Measurements from ENCODE around the gene LASP1NB.

The LASP1NB gene

GRCh38 chr17:38967290-38967738 is 41.9 kb downstream of the LASP1NB start, which contains the start of gene FBXO47:
FBXO47 (minus strand) TSS chr17:38967403; CDS start chr17:38963025, 4,378 bp downstream.
- DNase-seq (ENCODE audit: low spot score): peak; percentile 91

GRCh38 chr17:38969281-38969680 is 43.9 kb downstream of the LASP1NB start:
- no peak for DNase-seq (ENCODE audit: low spot score)

DNA sequence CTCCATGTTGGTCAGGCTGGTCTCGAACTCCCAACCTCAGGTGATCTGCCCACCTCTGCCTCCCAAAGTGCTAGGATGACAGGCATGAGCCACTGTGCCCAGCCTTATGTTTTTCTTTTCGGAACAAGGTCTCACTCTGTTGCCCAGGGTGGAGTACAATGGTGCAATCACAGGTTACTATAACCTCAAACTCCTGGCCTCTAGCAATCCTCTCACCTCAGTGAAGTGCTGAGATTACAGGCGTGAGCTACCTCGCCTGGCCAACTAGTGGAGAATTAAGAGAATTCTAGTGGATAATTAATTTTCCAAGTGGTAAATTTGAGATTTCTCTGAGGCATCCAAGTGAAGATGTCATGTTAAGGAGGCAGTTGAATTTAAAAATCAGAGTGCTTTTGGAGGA is 44.7 kb downstream of the LASP1NB start:
- DNase-seq (ENCODE audit: low spot score): peak; percentile 66

DNA sequence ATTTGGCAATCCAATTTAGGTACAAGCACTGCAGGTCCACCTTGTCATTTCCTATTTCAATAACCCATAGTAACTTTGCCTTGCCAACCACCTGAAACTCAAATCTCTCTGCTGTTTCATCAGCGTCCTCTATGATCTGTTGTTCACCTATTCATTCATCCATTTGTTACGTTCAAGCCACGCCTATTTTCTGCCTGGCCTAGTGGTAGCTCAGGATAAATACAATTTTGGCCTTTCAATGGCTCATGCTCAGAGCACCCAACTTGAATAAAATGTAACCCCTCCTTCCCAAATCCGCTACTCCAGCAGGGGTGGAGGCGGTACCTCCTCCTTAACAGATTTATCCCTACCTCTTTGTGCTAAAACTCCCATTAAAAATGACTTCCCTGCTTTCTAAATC is 45.4 kb downstream of the LASP1NB start:
- DNase-seq (ENCODE audit: low spot score): peak; percentile 7

- peak; percentile 35 for DNase-seq (ENCODE audit: low spot score)
Observed at GRCh38 chr17:38976187-38976551, 50.8 kb downstream of the LASP1NB start.

DNA sequence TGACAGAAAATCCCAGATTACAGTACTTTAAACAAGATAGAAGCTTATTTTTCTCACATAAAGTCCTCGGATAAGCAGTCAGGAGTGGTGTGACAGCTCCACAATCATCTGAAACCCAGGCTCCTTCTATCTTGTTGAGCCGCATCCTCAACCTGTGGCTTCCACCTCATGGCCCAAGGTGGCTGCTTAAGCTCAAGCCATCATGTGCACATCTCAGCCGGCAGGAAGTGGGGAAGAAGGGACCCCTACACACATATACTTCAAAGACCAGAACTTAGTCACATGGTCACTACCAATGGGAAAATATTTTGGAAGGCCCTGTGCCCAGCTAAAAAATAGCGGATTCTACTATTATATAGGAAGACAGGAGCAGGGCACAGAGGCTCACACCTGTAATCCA is 52.8 kb downstream of the LASP1NB start:
- no peak for DNase-seq (ENCODE audit: low spot score)

All from kidney tubule cell (primary cell).